Prostate gland (tissue), 2 donors: ENCODE measurements around the gene PLXDC1. TPM values are rescaled to one million over a fixed set of nuclear protein-coding genes. Genes with fewer than 3 reads are reported as not detected.

ENCODE experiments used
- DNase-seq: peaks from one replicate; pipeline ENCODE4 v3.0.0-alpha.2; 2019; ENCODE audit warnings: low spot score
- H3K27ac ChIP-seq, 2 donors: fragments of 200-600 bp; sonication (generic); 2 replicates each; pipeline ENCODE4 v1.5.1; 2017 to 2019
- H3K27me3 ChIP-seq: fragments of 200-600 bp; sonication (generic); replicated peaks from 2 replicates; pipeline ENCODE4 v1.5.1; 2019; ENCODE audit not compliant: insufficient read depth
- H3K36me3 ChIP-seq, 2 donors: fragments of 200-600 bp; sonication (generic); 1 replicate in 1 of 2; 2 replicates in 1 of 2; pipeline versions ENCODE4 v1.5.1 to v1.8.1; 2017 to 2019
- H3K4me1 ChIP-seq: fragments of 200-600 bp; sonication (generic); replicated peaks from 2 replicates; pipeline ENCODE4 v1.5.1; 2019
- H3K4me3 ChIP-seq, 2 donors: fragments of 200-600 bp; sonication (generic); 2 replicates each; pipeline ENCODE4 v1.5.1; 2017 to 2019
- H3K9me3 ChIP-seq: fragments of 200-600 bp; sonication (generic); 2 replicates; pipeline ENCODE4 v1.5.1; 2017
- POLR2A ChIP-seq: fragments of 450-650 bp; IDR thresholded peaks from one replicate; pipeline ENCODE4 v1.6.1; 2016; ENCODE audit warnings: antibody characterized with exemption, mild to moderate bottlenecking
- POLR2AphosphoS5 ChIP-seq: sonication (generic); formaldehyde crosslinking; IDR thresholded peaks from one replicate; pipeline ENCODE4 v1.6.1; 2017; ENCODE audit warnings: antibody characterized with exemption
- WGBS: methylation state at CpG from one replicate; pipeline ENCODE4 v1.1.5; 2018; 5-methylcytosine and 5-hydroxymethylcytosine counted together
- intact Hi-C: fragments of 100-400 bp; cut with DNase I; formaldehyde crosslinking; loops from one replicate; pipeline ENCODE4 v1.14.2; 2022
- total RNA-seq, 2 donors: library from RNA; depleted of rRNA; stranded (reverse); fragments of >200 nt; gene quantifications; one replicate each; pipeline ENCODE4 v1.1.0, GENCODE V29; 2016
- TF ChIP-seq, protein P1 (sequence below), 4 experiments: fragments of 200-600 bp in 2 of 4; fragments of 450-650 bp in 2 of 4; sonication (generic) in 2 of 4; IDR thresholded peaks; 1 replicate in 3 of 4; 2 replicates in 1 of 4; pipeline ENCODE4 v1.5.1; 2016 to 2019; ENCODE audit warnings: antibody characterized with exemption in 4 of 4, mild to moderate bottlenecking in 2 of 4, moderate library complexity in 2 of 4

PLXDC1 gene
- total RNA-seq, 2 donors from 2014 or later: 3.9 to 5.4 TPM

GRCh38 chr17:39166437-39167335 is 15.2 kb upstream of the PLXDC1 start:
- no peaks in the 10 kb centered on the region for H3K9me3 ChIP-seq
- no peaks in the 10 kb centered on the region for H3K4me1 ChIP-seq
- H3K27me3 ChIP-seq: no peaks in the 10 kb centered on the region
- intact Hi-C loops: no loop called here
- DNase-seq: no peak
- WGBS: 60% methylated on average over 7 of the region's 7 CpGs
- TF ChIP-seq POLR2AphosphoS5: no peak
- TF ChIP-seq, protein P1, sequence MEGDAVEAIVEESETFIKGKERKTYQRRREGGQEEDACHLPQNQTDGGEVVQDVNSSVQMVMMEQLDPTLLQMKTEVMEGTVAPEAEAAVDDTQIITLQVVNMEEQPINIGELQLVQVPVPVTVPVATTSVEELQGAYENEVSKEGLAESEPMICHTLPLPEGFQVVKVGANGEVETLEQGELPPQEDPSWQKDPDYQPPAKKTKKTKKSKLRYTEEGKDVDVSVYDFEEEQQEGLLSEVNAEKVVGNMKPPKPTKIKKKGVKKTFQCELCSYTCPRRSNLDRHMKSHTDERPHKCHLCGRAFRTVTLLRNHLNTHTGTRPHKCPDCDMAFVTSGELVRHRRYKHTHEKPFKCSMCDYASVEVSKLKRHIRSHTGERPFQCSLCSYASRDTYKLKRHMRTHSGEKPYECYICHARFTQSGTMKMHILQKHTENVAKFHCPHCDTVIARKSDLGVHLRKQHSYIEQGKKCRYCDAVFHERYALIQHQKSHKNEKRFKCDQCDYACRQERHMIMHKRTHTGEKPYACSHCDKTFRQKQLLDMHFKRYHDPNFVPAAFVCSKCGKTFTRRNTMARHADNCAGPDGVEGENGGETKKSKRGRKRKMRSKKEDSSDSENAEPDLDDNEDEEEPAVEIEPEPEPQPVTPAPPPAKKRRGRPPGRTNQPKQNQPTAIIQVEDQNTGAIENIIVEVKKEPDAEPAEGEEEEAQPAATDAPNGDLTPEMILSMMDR (IDR thresholded peaks at IDR 0.05): no peak
- TF ChIP-seq POLR2A: no peak
- H3K27ac ChIP-seq: no peak overlapping the region
- H3K36me3 ChIP-seq: no peaks in the 10 kb centered on the region
- no peak overlapping the region for H3K4me3 ChIP-seq

DNA sequence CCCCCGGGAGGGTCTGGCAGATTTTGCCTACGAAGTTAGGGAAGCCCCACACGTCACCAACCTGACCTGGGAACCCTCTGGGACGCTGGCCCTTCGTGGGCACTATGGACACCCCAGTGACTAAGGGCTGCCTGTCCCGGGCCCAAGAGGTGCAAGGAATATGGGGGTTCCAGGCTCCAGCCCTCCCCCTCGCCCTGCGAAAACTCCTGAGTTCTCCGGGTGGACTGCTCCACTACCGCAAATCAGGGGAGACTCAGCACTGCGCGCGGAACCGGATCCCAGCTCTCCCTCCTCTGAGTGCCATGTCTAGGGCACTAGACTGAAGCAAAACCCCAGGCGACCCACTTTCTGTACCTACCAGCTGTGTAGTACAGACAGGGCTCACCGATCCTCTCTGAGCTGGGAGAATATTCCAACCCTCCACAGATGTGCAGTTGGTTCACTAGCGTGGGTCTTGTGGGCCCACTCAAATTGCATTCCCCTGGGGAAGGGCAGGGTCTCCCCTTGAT is 14.5 kb upstream of the PLXDC1 start, which contains the start of gene ARL5C:
TSS of gene ARL5C (minus strand) at position 321 of the 509 bp plus-strand sequence. CDS start 401 bp downstream, outside the sequence.
- intact Hi-C loops: no loop called here
- no peaks in the 10 kb centered on the region for H3K36me3 ChIP-seq
- 67% methylated on average over 17 of the region's 17 CpGs for WGBS
- TF ChIP-seq, protein P1 (IDR thresholded peaks at IDR 0.05): no peak
- TF ChIP-seq POLR2A (no peak), POLR2AphosphoS5 (no peak)
- DNase-seq: no peak
- no peak within 1 kb of the TSS for H3K27ac ChIP-seq
- H3K4me1 ChIP-seq: no peaks in the 10 kb centered on the region
- peak within 1 kb of the TSS; percentile 19 to 27 for H3K4me3 ChIP-seq
- H3K9me3 ChIP-seq: no peaks in the 10 kb centered on the region
- no peaks in the 10 kb centered on the region for H3K27me3 ChIP-seq

DNA sequence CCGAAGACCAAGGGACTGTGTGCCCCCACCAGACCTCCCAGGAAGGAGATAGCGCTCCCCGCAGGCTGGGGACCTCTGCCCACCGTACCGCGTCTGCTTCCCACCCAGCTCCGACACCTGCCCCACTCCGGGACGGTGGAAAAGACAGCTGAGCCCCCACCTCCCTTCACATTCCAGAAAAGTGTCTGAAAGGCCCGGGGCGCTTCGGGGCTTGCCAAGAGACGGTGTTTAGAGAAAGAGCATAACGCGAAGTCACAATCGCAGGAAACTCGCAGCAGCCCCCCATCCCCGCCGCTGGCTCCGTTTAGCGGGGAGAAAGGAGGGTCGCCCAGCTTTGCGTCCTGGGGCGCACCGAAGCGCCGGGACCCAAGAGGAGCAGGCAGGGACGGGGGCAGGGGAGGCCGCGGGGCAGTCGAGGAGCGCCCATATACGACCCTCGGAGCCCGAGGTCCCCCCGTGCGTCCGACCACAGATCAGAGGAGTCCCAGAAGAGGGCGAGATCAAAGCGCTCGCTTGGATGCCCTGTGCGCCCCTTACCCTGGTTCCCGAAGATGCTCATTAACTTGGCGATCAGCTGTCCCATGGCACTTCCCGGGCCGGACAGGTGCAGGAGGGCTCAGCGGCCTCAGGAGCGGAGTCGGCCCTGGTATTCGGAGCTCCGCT is 13.9 kb upstream of the PLXDC1 start:
- Histone ChIP-seq H3K4me3 (peak overlapping the region; percentile 19 to 27), H3K27ac (no peak overlapping the region), H3K4me1 (no peaks in the 10 kb centered on the region), H3K36me3 (no peaks in the 10 kb centered on the region), H3K27me3 (no peaks in the 10 kb centered on the region), H3K9me3 (no peaks in the 10 kb centered on the region)
- 13% methylated on average over 45 of the region's 51 CpGs for WGBS
- intact Hi-C loops: no loop called here
- DNase-seq: no peak
- TF ChIP-seq POLR2AphosphoS5: no peak
- TF ChIP-seq, protein P1 (IDR thresholded peaks at IDR 0.05): no peak

DNA sequence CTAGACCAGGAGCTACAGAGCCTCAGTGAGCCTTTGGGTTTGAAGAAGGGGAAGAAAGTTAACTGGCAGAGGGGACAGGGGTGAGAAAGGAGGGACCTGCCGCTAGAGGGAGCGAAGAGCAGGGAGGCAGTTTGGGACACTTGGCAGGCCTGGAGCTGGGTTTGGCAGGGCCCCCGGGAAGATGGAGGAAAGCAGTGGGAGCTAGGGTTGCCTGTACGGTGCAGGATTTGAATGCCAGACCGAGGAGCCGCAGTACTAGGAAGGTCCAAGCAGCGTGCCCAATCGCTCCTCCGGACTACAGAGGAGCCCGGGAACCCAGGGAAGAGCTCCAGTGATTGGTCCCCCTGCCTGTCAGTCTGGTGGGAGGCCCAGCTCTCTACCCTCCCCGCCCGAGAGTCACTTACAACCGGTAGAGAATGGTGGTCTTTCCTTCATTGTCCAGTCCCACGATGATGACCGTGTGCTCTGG is 13.3 kb upstream of the PLXDC1 start:
- intact Hi-C loops: no loop called here
- no peaks in the 10 kb centered on the region for H3K4me1 ChIP-seq
- no peak overlapping the region for H3K27ac ChIP-seq
- 0% methylated on average over 15 of the region's 15 CpGs for WGBS
- peak overlapping the region; percentile 19 to 27 for H3K4me3 ChIP-seq
- no peaks in the 10 kb centered on the region for H3K27me3 ChIP-seq
- DNase-seq: peak; percentile 74
- no peaks in the 10 kb centered on the region for H3K9me3 ChIP-seq
- no peaks in the 10 kb centered on the region for H3K36me3 ChIP-seq
- TF ChIP-seq, protein P1 (IDR thresholded peaks at IDR 0.05): peak; percentile 34 to 83 (median 68)
- peak; percentile 44 for TF ChIP-seq POLR2AphosphoS5
- TF ChIP-seq POLR2A: no peak
